Non-pigmented ciliary epithelial cell (primary cell): ENCODE data around the gene PFKM.
"Not testable (repeated sequence)": the region's sequence is repeated elsewhere in the genome, so short reads cannot be mapped to it uniquely, and the experiment has no call there.

ENCODE experiments used
- DNase-seq: peaks from one replicate; pipeline ENCODE4 v3.0.0-alpha.2; 2010; ENCODE audit warnings: low read depth

PFKM gene

DNA sequence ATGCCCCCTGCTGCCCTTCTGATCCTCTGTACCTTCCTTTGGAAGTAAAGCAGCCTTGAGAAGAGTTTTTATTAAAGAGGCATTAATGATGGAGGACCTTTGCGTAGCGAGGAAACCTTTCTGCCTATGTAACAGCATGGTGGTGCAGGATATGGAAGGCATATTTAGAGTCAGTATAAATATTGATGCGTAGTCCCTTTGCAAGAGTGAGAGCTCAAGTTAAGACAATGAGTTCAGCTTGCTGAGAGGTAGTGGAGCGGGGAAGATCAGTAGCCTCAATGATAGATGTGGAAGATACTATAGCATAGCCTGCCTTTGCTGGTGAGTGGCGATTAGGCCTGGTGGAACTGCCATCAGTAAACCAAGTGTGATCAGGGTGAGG lies 7.9 kb upstream of the PFKM start:
- not testable (repeated sequence) for DNase-seq

- DNase-seq, result no peak
These were observed 3.2 kb upstream of the PFKM start for GRCh38 chr12:48115957-48116356.

DNA sequence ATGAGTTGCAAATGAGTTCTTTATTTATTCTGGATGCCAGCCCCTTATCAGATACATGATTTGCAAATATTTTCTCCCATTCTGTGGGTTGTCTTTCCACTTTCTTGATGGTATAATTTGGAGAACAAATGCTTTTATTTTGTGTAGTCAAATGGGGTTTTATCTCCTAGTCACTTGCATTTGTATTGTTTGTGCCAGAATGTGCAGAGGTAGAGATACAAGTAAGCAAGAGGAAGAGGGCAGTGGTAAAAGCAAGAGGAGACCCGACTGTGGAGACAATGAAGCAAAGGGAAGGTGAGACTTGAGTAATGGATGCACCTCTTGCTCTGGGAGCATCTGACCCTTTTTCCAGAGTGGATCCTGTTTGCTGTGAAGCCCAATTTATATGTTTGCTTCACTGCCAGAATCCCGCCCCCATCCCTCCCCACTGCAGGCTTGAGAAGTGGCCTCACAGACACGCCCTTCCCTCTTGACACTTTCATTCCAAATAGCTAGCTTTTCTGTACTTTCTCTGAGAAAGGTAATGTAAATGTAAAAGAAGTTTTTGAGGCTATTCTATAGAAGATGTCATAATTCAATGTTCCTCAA lies 786 bp upstream of the PFKM start:
- DNase-seq, result no peak

- DNase-seq, result no peak
These were observed 651 bp downstream of the PFKM start for GRCh38 chr12:48119834-48120195.

- no peak for DNase-seq
These were observed 2.4 kb downstream of the PFKM start for GRCh38 chr12:48121522-48121921.

GRCh38 chr12:48122065-48122834 lies 3.1 kb downstream of the PFKM start:
- DNase-seq, result no peak

DNA sequence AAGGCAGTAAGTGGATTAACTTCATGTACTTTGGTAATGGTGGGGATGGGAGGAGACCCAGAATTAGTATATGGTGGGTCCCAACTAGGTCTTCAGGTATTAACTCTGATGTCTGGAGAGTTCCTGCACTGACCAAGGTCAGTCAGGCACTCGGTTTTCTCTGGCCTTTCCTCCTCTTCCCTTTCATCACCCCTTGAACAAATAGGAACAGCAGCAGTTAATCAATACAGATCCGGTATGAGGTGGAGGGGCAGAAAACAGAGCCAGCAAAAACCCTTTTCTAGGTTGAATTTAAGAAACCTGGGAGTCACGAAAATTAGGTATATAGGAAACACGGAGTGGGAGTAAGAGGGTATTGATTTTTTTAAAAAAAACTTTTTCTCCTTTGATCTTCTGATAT lies 4.0 kb downstream of the PFKM start:
- no peak for DNase-seq

- DNase-seq, result not testable (repeated sequence)
These were observed 6.4 kb downstream of the PFKM start for GRCh38 chr12:48125542-48125941.

- no peak for DNase-seq
These were observed 6.8 kb downstream of the PFKM start for GRCh38 chr12:48125985-48126384.

DNA sequence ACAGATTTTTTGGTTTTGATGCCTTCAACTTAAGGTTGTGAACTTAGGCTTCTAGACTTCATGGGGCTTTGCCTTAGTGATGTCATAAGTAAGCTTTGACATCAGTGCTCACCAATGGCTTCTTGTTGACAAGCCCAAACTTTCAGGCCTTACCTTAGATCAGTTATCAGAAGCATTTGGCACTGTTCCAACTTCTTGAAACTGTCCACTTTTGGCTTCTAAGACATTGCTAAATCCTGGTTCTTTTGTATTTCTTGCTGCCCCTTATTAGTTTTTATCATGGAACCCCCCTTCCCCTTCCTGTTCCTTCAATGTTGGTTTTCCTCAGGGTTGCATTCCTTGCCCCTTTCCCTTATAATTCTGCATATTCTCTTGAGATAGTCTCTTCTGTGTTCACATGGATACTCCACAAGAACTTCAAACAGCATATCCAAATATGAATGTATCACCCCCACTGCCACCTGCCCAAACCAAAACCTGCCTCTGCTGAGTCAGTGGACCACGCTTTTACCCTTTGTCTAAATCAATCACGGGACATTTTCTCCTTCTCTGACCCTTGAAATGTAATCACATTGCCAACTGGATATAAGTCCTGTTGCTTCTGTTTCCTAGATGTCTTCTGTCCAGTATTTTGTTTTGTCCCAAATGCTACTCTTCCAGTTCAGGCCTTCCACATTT lies 7.9 kb downstream of the PFKM start:
- DNase-seq, result no peak

- DNase-seq, result no peak
These were observed 9.6 kb downstream of the PFKM start for GRCh38 chr12:48128800-48129199.

GRCh38 chr12:48129376-48129775 lies 10.2 kb downstream of the PFKM start:
- no peak for DNase-seq

- no peak for DNase-seq
These were observed 12.4 kb downstream of the PFKM start for GRCh38 chr12:48131517-48131916.

GRCh38 chr12:48132826-48133225 lies 13.7 kb downstream of the PFKM start:
- no peak for DNase-seq

DNA sequence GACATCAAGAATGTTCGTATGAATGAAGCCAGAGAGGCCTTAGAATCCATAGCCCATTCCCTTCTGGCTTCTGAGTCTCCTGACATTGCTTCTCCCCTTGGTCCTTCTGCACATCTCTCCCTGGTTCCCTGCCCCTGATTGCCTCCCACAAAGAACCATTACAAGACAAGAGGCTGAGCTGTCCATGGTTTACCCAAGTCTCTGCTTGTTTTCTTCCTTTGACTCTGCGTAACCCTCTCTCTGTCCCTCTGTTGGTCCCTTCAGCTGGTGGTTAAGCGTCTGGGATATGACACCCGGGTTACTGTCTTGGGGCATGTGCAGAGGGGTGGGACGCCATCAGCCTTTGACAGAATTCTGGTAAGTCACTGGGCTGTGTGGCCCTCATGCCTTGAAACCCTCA lies 15.9 kb downstream of the PFKM start:
- no peak for DNase-seq

GRCh38 chr12:48142818-48143674 lies 23.9 kb downstream of the PFKM start:
- DNase-seq, result no peak

DNA sequence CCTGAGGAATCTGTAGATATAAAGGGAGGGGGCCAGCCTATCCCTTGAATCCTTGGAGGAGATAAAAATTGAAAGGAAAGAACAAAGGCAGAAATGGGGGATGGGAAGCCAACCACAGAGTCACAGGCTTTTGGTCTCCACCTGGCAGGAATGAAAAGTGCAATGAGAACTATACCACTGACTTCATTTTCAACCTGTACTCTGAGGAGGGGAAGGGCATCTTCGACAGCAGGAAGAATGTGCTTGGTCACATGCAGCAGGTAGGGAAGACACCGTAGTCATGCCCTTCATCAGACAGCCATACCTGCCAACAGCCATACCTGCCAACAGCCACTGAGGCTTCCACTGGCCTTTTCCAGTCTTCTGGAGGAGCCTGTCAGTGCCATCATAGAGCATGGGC lies 24.7 kb downstream of the PFKM start:
- no peak for DNase-seq

GRCh38 chr12:48145981-48146380 lies 26.8 kb downstream of the PFKM start:
- DNase-seq, result no peak

DNA sequence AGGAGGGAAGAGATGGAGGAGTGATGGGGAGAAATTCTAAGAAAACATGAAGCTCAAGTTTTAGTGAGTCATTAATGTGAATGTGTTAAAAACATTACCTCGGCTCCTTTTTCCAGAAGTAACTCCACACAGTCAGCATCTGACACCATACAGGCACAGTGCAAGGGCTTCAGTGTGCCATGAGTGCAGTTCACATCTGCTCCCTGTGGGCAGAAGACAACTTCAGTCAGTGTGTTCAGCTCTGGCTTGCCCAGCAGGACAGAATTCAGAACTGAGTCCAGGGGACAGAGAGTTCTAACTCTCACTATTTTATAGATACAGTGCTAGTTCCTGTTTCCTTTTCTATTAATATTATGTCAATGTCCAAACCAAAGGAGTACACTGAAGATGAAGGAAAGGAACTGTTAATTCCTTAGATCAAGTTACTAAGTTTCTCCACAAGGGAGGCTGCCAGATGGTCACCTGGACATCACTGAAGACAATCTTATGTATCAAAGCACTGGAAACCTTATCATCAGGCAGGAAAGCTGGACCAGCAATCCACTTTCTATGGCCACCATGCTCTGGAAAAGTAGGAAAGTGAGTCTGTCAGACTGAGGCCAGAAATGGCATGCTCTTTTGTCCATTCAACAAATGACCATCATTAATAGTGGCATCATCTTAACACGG lies 32.1 kb downstream of the PFKM start:
- DNase-seq, result no peak

GRCh38 chr12:48155786-48156185 lies 36.6 kb downstream of the PFKM start:
- not testable (repeated sequence) for DNase-seq

- DNase-seq, result no peak
These were observed 37.5 kb downstream of the PFKM start for GRCh38 chr12:48156652-48157017.
